ENCODE results near the gene BRPF3.

BRPF3 gene

GRCh38 chr6:36171573-36171972 lies 25.0 kb upstream of the BRPF3 start:
- Histone ChIP-seq H3K27ac (no peak overlapping the region), H3K4me2 (no peak overlapping the region), H3K9me3 (0 out of 2 replicates have a peak, but pooled peaks cover under 1% of the 10 kb centered on the region), H4K20me1 (no peaks in the 10 kb centered on the region), H3K36me3 (no peaks in the 10 kb centered on the region), H3K4me1 (no peaks in the 10 kb centered on the region), H3K4me3 (no peak overlapping the region), H3K27me3 (no peaks in the 10 kb centered on the region), H3K9ac (no peak overlapping the region)
- no peak for TF ChIP-seq Cebpa-rat (IDR thresholded peaks at IDR 0.05)

GRCh38 chr6:36177166-36177565 lies 19.4 kb upstream of the BRPF3 start:
- Histone ChIP-seq H3K9ac (no peak overlapping the region), H3K27ac (no peak overlapping the region), H3K27me3 (no peaks in the 10 kb centered on the region), H3K4me3 (no peak overlapping the region), H3K36me3 (no peaks in the 10 kb centered on the region), H3K4me2 (no peak overlapping the region), H3K9me3 (peaks cover 29% of the 10 kb centered on the region), H3K4me1 (no peaks in the 10 kb centered on the region), H4K20me1 (no peaks in the 10 kb centered on the region)
- no peak for TF ChIP-seq Cebpa-rat (IDR thresholded peaks at IDR 0.05)

- Histone ChIP-seq H3K4me3 (no peak overlapping the region), H4K20me1 (no peaks in the 10 kb centered on the region), H3K9me3 (peaks cover 40% of the 10 kb centered on the region), H3K4me2 (no peak overlapping the region), H3K36me3 (no peaks in the 10 kb centered on the region), H3K27me3 (no peaks in the 10 kb centered on the region), H3K27ac (no peak overlapping the region), H3K4me1 (no peaks in the 10 kb centered on the region), H3K9ac (no peak overlapping the region)
- TF ChIP-seq Cebpa-rat (IDR thresholded peaks at IDR 0.05): no peak
These were observed 18.0 kb upstream of the BRPF3 start for GRCh38 chr6:36178544-36178943.

GRCh38 chr6:36180126-36180525 lies 16.4 kb upstream of the BRPF3 start:
- Histone ChIP-seq H3K9ac (no peak overlapping the region), H3K27ac (no peak overlapping the region), H4K20me1 (no peaks in the 10 kb centered on the region), H3K9me3 (peaks cover 40% of the 10 kb centered on the region), H3K4me2 (no peak overlapping the region), H3K36me3 (no peaks in the 10 kb centered on the region), H3K27me3 (no peaks in the 10 kb centered on the region), H3K4me1 (no peaks in the 10 kb centered on the region), H3K4me3 (no peak overlapping the region)
- TF ChIP-seq Cebpa-rat (IDR thresholded peaks at IDR 0.05): no peak

GRCh38 chr6:36184311-36184710 lies 12.2 kb upstream of the BRPF3 start:
- H3K9me3 ChIP-seq: peaks cover 14% of the 10 kb centered on the region
- no peaks in the 10 kb centered on the region for H3K27me3 ChIP-seq
- no peak for TF ChIP-seq Cebpa-rat (IDR thresholded peaks at IDR 0.05)
- H3K4me1 ChIP-seq: no peaks in the 10 kb centered on the region
- H3K27ac ChIP-seq: no peak overlapping the region
- no peak overlapping the region for H3K4me2 ChIP-seq
- no peak overlapping the region for H3K9ac ChIP-seq
- H4K20me1 ChIP-seq: no peaks in the 10 kb centered on the region
- H3K4me3 ChIP-seq: no peak overlapping the region
- H3K36me3 ChIP-seq: no peaks in the 10 kb centered on the region

GRCh38 chr6:36186199-36186598 lies 10.3 kb upstream of the BRPF3 start:
- Histone ChIP-seq H3K4me2 (no peak overlapping the region), H3K9ac (no peak overlapping the region), H3K27me3 (no peaks in the 10 kb centered on the region), H3K4me3 (no peak overlapping the region), H3K27ac (no peak overlapping the region), H3K9me3 (peaks cover 11% of the 10 kb centered on the region), H3K4me1 (no peaks in the 10 kb centered on the region), H4K20me1 (no peaks in the 10 kb centered on the region), H3K36me3 (no peaks in the 10 kb centered on the region)
- no peak for TF ChIP-seq Cebpa-rat (IDR thresholded peaks at IDR 0.05)

- TF ChIP-seq Cebpa-rat (IDR thresholded peaks at IDR 0.05): no peak
- H3K27me3 ChIP-seq: no peaks in the 10 kb centered on the region
These were observed 9.1 kb upstream of the BRPF3 start for GRCh38 chr6:36187446-36187845.

GRCh38 chr6:36195471-36196112 lies 952 bp upstream of the BRPF3 start:
- Histone ChIP-seq H3K4me1 (peaks cover 22% of the 10 kb centered on the region), H3K4me3 (peak overlapping the region; percentile 80), H3K4me2 (peak overlapping the region; percentile 96), H4K20me1 (no peaks in the 10 kb centered on the region), H3K36me3 (peaks cover 22% of the 10 kb centered on the region), H3K9me3 (peaks cover 24% of the 10 kb centered on the region), H3K9ac (peak overlapping the region; percentile 93; the same call in 1 of the 2 replicates), H3K27me3 (no peaks in the 10 kb centered on the region), H3K27ac (peak overlapping the region; percentile 95)
- no peak for TF ChIP-seq Cebpa-rat (IDR thresholded peaks at IDR 0.05)

More at GRCh38 chr6:36187446-36187845, 9.1 kb upstream of the BRPF3 start:
- no peak overlapping the region for H3K4me3 ChIP-seq
- H3K27ac ChIP-seq: no peak overlapping the region
- H3K9ac ChIP-seq: no peak overlapping the region
- H3K4me2 ChIP-seq: no peak overlapping the region
- no peaks in the 10 kb centered on the region for H3K4me1 ChIP-seq
- no peaks in the 10 kb centered on the region for H4K20me1 ChIP-seq
- no peaks in the 10 kb centered on the region for H3K36me3 ChIP-seq
- H3K9me3 ChIP-seq: peaks cover 7% of the 10 kb centered on the region

GRCh38 chr6:36196880-36197548 lies 470 bp downstream of the BRPF3 start:
- peak overlapping the region; percentile 93 for H3K9ac ChIP-seq
- no peaks in the 10 kb centered on the region for H3K27me3 ChIP-seq
- peaks cover 38% of the 10 kb centered on the region for H3K9me3 ChIP-seq
- peak overlapping the region; percentile 80 for H3K4me3 ChIP-seq
- no peaks in the 10 kb centered on the region for H4K20me1 ChIP-seq
- peaks cover 36% of the 10 kb centered on the region for H3K4me1 ChIP-seq
- H3K27ac ChIP-seq: peak overlapping the region; percentile 95
- peak overlapping the region; percentile 96 for H3K4me2 ChIP-seq
- H3K36me3 ChIP-seq: peaks cover 36% of the 10 kb centered on the region
- no peak for TF ChIP-seq Cebpa-rat (IDR thresholded peaks at IDR 0.05)

GRCh38 chr6:36197739-36198221 lies 1.2 kb downstream of the BRPF3 start:
- Histone ChIP-seq H3K4me1 (peaks cover 40% of the 10 kb centered on the region), H3K9ac (no peak overlapping the region), H3K9me3 (peaks cover 46% of the 10 kb centered on the region), H3K4me2 (peak overlapping the region; percentile 72), H3K27me3 (no peaks in the 10 kb centered on the region), H3K27ac (no peak overlapping the region), H4K20me1 (no peaks in the 10 kb centered on the region), H3K4me3 (peak overlapping the region; percentile 80), H3K36me3 (peaks cover 44% of the 10 kb centered on the region)
- TF ChIP-seq Cebpa-rat (IDR thresholded peaks at IDR 0.05): no peak

All from BLaER1 (cell line).